NB4 (cell line): ENCODE data around the gene C17orf113.

Experiments used
- POLR2A ChIP-seq: IDR thresholded peaks from 2 replicates; pipeline ENCODE4 v1.6.1; 2011; ENCODE audit warnings: mild to moderate bottlenecking; ENCODE audit not compliant: insufficient read length; ENCODE audit errors: extremely low read depth
- TF ChIP-seq, protein P1 (sequence below): IDR thresholded peaks from one replicate; pipeline ENCODE4 v1.5.1; 2012; ENCODE audit warnings: low read depth, low read length

- TF ChIP-seq, protein P1, sequence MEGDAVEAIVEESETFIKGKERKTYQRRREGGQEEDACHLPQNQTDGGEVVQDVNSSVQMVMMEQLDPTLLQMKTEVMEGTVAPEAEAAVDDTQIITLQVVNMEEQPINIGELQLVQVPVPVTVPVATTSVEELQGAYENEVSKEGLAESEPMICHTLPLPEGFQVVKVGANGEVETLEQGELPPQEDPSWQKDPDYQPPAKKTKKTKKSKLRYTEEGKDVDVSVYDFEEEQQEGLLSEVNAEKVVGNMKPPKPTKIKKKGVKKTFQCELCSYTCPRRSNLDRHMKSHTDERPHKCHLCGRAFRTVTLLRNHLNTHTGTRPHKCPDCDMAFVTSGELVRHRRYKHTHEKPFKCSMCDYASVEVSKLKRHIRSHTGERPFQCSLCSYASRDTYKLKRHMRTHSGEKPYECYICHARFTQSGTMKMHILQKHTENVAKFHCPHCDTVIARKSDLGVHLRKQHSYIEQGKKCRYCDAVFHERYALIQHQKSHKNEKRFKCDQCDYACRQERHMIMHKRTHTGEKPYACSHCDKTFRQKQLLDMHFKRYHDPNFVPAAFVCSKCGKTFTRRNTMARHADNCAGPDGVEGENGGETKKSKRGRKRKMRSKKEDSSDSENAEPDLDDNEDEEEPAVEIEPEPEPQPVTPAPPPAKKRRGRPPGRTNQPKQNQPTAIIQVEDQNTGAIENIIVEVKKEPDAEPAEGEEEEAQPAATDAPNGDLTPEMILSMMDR = no peak
- no peak for TF ChIP-seq POLR2A
Observed at GRCh38 chr17:42009170-42009569, 41.2 kb downstream of the C17orf113 start.
